Coronary artery (tissue), 2 donors: Measurements from ENCODE around the gene ARHGAP30.

Source experiments
- DNase-seq: peaks from one replicate; pipeline ENCODE4 v3.0.0-alpha.2; 2017; ENCODE audit warnings: low spot score
- H3K27ac ChIP-seq, 2 donors: fragments of 200-600 bp; sonication (generic); one replicate each; pipeline ENCODE4 v1.5.1; 2016 to 2019
- H3K4me3 ChIP-seq: fragments of 200-600 bp; sonication (generic); 2 replicates; pipeline ENCODE4 v1.5.1; 2016; ENCODE audit warnings: mild to moderate bottlenecking, moderate library complexity
- CTCF ChIP-seq: fragments of 200-600 bp; sonication (generic); IDR thresholded peaks from one replicate; pipeline ENCODE4 v1.5.1; 2019; ENCODE audit warnings: antibody characterized with exemption

ARHGAP30 gene

GRCh38 chr1:160997323-160998038 is 72.2 kb downstream of the ARHGAP30 start:
- no peak overlapping the region for H3K4me3 ChIP-seq
- no peak for DNase-seq
- peak overlapping the region in 1 of 2 donors; percentile 16 for H3K27ac ChIP-seq
- no peak for TF ChIP-seq CTCF
